Activated naive CD4-positive, alpha-beta T cell treated with anti-CD3 and anti-CD28 coated beads, Interleukin-2, amount 10 ng/mL, durations not matched to agents 7 days and 5 days (primary cell): ENCODE measurements around the gene DPP9.

ENCODE experiments used
- CTCF ChIA-PET: fragments of 350-600 bp; sonication (Branson Sonifier 250); formaldehyde crosslinking; loops from one replicate; lab custom pipeline; 2021; ENCODE audit warnings: antibody characterized with exemption; lab: Charles Lee
- DNase-seq: peaks from one replicate; pipeline ENCODE4 v3.0.0-alpha.2; 2020
- H3K27ac Mint-ChIP-seq: one replicate; pipeline ENCODE4 v1.8.0; 2021; ENCODE audit warnings: mild to moderate bottlenecking, moderate library complexity, mixed read lengths
- H3K27me3 Mint-ChIP-seq: one replicate; pipeline ENCODE4 v1.8.0; 2021; ENCODE audit warnings: mild to moderate bottlenecking, mixed read lengths
- H3K36me3 Mint-ChIP-seq: one replicate; pipeline ENCODE4 v1.8.0; 2021; ENCODE audit warnings: mixed read lengths
- H3K4me1 Mint-ChIP-seq: one replicate; pipeline ENCODE4 v1.8.0; 2021; ENCODE audit warnings: mixed read lengths
- H3K4me3 Mint-ChIP-seq: one replicate; pipeline ENCODE4 v1.8.0; 2021; ENCODE audit warnings: mild to moderate bottlenecking, moderate library complexity, mixed read lengths
- H3K9me3 Mint-ChIP-seq: one replicate; pipeline ENCODE4 v1.8.0; 2021; ENCODE audit warnings: mixed read lengths

Gene DPP9

DNA sequence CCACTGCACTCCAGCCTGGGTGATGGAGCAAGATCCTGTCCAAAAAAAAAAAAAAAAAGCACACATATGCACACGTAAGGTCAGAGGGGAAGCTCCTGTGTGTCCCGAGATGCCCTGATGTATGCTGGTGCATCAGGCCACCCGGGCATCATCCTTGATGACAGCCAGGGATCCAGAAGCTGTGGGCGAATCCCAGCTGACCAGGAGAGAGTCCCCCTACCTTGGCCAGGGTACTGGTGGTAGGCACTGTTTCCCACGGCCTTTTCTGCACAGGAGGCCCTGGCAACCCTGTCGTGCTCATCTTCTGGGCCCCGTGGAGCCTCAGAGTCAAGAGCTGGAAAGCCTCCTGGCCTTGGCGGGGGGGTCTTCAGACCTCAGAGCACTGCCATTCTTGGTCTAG lies 67.5 kb downstream of the DPP9 start:
- Mint-ChIP-seq H3K27ac (no peak overlapping the region), H3K27me3 (no peaks in the 10 kb centered on the region), H3K4me1 (no peaks in the 10 kb centered on the region), H3K9me3 (no peaks in the 10 kb centered on the region), H3K4me3 (no peak overlapping the region), H3K36me3 (peaks cover 26% of the 10 kb centered on the region)
- DNase-seq: no peak
- CTCF ChIA-PET: no interaction called here

DNA sequence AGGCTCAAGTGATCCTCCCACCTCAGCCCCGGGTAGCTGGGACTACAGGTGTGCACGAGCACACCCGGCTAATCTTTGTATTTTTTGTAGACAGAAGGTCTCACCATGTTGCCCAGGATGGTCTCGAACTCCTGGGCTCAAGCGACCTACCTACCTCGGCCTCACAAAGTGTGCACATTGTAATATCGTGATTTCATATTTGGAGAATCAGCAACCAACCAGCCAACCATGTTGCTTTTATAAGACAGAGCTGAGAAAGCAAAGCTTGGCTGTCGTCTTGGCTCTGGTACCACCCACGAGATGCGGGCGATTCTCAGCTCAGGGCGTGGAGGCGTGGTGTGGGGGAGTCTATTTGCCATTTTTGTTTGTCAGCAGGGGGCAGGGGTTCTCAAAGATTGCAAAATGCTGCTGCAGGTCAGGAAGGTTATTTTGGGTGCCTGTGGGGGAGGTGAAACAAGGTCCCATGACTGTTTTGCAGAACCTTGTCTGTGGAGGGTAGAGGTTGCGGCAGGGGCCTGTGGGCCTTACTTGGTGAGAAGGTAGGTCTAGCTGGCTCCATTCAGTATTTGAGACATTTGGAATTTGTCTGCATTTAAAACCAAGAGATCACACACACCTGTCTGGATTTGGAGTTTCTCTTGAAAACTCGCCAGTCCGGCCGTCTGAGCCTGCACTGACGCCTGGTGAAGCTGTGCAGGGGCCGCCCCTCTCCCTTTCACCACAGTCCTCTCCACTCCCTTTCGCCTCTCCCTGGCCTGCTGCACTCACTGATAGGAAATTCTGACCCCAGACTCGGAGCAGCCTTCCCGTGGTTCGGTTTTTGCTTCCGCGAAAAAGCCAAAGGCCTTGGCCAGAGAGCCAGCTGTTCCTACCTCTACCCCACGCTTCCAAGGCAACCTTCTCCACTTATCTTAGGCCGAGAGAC lies 68.9 kb downstream of the DPP9 start:
- H3K4me3 Mint-ChIP-seq: no peak overlapping the region
- no peaks in the 10 kb centered on the region for H3K4me1 Mint-ChIP-seq
- H3K9me3 Mint-ChIP-seq: no peaks in the 10 kb centered on the region
- no peak overlapping the region for H3K27ac Mint-ChIP-seq
- DNase-seq: no peak
- CTCF ChIA-PET: interaction anchor here (1.1 kb wide), 1 partner anchor 14 kb away, joined by 3 read pairs; no protein-coding TSS in a partner anchor
- H3K36me3 Mint-ChIP-seq: peaks cover 23% of the 10 kb centered on the region
- no peaks in the 10 kb centered on the region for H3K27me3 Mint-ChIP-seq

DNA sequence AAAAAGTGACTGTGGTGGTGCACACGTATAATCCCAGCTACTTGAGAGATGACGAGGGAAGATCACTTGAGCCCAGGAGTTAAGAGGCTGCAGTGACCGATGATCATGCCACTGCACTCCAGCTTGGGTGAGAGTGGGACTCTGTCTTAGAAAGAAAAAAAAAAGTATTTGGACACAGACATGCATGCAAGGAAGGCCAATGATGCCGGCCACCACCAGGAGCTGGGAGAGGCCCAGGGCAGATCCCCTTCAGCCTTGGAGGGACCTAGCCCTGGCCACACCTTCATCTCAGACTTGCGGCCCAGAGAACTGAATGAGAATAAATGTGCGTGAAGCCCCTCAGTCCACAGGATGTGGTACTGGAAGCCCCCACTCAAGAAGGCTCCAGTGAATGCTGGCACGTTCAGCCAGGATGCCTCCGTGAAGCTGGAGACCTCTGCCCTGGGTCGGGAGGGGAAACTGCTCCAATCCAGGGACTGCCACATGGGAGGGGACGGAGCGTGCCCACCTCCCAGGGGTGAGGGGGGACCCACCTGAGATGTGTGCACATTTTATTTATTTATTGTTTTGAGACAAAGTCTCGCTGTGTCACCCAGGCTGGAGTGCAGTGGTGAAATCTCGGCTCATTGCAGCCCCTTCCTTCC lies 69.7 kb downstream of the DPP9 start:
- H3K27me3 Mint-ChIP-seq: no peaks in the 10 kb centered on the region
- CTCF ChIA-PET: interaction anchor here (0.7 to 1.1 kb wide), 2 partner anchors 13 to 130 kb away, joined by 3 read pairs; no protein-coding TSS in a partner anchor
- no peak overlapping the region for H3K27ac Mint-ChIP-seq
- H3K4me3 Mint-ChIP-seq: no peak overlapping the region
- DNase-seq: no peak
- peaks cover 21% of the 10 kb centered on the region for H3K36me3 Mint-ChIP-seq
- H3K4me1 Mint-ChIP-seq: no peaks in the 10 kb centered on the region
- H3K9me3 Mint-ChIP-seq: no peaks in the 10 kb centered on the region

DNA sequence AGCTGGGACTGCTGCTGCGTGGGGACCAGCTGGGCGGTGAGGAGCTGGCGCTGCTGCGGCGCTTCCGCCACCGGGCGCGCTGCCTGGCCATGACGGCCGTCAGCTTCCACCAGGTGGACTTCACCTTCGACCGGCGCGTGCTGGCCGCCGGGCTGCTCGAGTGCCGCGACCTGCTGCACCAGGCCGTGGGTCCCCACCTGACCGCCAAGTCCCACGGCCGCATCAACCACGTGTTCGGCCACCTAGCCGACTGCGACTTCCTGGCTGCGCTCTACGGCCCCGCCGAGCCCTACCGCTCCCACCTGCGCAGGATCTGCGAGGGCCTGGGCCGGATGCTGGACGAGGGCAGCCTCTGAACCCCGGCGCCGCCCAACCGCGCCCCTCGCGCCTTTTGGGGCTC lies 71.6 kb downstream of the DPP9 start:
- Mint-ChIP-seq H3K9me3 (no peaks in the 10 kb centered on the region), H3K4me3 (no peak overlapping the region), H3K27ac (no peak overlapping the region), H3K27me3 (no peaks in the 10 kb centered on the region), H3K4me1 (no peaks in the 10 kb centered on the region), H3K36me3 (peaks cover 19% of the 10 kb centered on the region)
- CTCF ChIA-PET: interaction anchor here (2.2 kb wide), 1 partner anchor 15 kb away, joined by 7 read pairs; no protein-coding TSS in a partner anchor
- DNase-seq: no peak

DNA sequence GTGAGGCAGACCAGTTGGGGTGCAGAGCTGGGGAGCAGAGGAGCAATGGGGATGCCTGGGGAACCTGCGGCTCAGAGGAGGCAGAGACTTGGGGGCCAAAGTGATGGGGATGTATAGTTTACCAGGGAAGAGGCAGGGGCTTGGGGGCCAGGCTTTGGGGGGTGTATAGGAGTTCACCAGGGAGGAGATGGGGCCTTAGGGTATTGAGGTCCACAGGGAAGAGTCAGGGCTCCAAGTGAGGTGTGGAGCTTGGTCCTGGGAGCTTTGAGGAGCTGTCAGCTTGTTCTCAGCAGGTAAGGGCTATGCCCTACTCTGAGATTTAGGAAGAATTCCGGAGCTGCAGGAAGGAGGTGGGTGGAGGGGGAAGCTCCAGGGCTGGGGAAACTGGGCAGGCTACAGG lies 73.5 kb downstream of the DPP9 start:
- peak overlapping the region; percentile 37 for H3K27ac Mint-ChIP-seq
- no peak overlapping the region for H3K4me3 Mint-ChIP-seq
- H3K27me3 Mint-ChIP-seq: no peaks in the 10 kb centered on the region
- no peak for DNase-seq
- no peaks in the 10 kb centered on the region for H3K4me1 Mint-ChIP-seq
- peaks cover 23% of the 10 kb centered on the region for H3K36me3 Mint-ChIP-seq
- H3K9me3 Mint-ChIP-seq: no peaks in the 10 kb centered on the region
- CTCF ChIA-PET: interaction anchor here (2.2 kb wide), 1 partner anchor 13 kb away, joined by 7 read pairs; no protein-coding TSS in a partner anchor

DNA sequence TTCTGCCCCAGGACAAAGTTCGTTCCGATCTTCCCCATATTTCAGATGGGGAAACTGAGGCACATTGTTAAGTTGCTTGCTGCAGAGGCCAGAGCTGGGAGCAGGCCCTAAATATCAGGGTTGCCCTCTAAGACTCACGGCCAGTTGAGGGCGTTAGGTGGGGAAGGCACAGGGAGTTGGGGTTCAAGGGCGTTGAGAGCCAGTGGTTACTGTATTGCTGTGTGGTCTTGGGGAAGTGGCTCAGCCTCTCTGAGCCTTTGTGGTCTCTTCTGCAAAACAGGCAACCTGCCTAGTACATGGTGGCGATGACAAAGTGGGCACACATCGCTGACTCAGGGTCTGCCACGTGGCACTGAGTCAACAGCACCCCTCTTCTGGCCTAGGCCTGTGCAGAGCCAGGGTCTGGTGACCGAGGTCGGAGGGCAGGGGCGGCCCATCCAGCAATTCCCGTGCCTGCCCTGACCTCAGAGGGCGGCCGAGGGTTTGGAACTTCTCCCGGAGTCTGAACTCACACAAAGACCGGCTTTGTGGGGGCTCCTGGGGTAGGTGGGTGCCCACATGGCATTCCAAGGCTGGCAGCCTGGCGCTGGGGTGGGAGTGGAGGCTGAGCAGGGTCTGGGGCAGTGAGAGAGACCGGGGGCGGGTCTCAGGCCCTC lies 74.1 kb downstream of the DPP9 start:
- Mint-ChIP-seq H3K27me3 (no peaks in the 10 kb centered on the region), H3K27ac (peak overlapping the region; percentile 45), H3K4me3 (no peak overlapping the region), H3K36me3 (peaks cover 18% of the 10 kb centered on the region), H3K4me1 (no peaks in the 10 kb centered on the region), H3K9me3 (no peaks in the 10 kb centered on the region)
- CTCF ChIA-PET: no interaction called here
- no peak for DNase-seq

DNA sequence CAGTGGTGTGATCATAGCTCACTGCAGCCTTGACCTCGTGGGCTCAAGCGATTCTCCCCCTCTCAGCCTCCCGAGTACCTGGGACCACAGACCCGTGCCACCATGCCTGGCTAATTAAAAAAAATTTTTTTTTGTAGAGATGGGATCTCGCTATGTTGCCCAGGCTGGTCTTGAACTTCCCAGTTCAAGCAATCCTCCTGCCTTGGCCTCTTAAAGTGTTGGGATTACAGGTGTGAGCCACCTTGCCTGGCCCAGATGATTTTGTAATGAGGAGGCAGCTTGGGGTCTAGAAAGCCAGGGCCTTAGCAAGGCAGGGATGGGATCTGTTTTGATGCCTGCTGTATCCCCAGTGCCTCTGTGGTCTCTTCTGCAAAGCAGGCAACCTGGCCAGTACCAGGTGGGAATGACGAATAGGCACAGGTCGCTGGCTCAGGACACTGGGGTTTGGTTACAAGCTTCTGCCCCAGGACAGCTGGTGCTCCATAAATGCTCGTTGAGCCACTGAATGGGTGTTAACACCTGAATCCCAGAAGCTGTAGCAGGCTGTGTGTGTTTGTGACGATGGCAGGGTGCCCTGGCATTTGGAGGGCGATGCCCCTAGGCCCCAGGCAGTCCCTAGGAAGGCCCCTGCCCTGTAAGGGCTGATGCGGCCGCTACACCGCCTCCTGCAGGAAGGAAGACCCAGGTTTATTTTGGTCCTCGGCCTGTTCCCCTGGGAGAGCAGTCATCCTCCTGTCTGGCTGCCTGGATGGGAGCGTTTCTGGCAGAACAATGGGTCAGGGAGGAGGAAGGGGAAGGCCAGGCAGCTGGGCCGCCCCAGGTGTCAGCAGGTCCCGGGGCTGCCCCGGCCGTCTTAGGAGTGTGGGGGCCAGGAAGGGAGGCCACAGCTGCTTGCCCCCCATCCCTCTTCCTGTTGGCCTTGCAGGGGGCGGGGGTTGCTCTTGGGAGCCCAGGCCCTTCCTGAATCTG lies 75.7 kb downstream of the DPP9 start:
- CTCF ChIA-PET: no interaction called here
- H3K4me3 Mint-ChIP-seq: no peak overlapping the region
- no peaks in the 10 kb centered on the region for H3K27me3 Mint-ChIP-seq
- DNase-seq: no peak
- peaks cover 14% of the 10 kb centered on the region for H3K36me3 Mint-ChIP-seq
- H3K4me1 Mint-ChIP-seq: no peaks in the 10 kb centered on the region
- no peak overlapping the region for H3K27ac Mint-ChIP-seq
- no peaks in the 10 kb centered on the region for H3K9me3 Mint-ChIP-seq

DNA sequence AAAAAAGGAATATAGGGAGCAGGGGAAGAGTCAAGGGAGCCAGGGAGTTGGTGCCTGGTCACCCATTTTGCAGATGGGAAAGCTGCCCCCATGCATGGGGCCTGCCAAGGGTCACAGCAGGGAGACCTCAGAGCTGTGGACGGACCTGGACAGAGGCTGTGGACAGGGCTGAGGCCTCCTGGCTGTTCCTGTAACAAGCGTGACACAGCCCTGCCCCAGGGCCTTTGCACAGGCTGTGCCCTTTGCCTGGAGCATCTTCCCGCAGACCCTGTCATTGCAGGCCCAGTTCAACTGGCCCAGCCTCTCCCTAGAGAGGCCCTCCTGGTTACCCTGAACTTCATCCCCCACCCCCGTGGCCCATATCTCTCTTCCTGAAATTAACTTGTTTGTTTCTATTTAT lies 77.9 kb downstream of the DPP9 start:
- H3K36me3 Mint-ChIP-seq: peaks cover 19% of the 10 kb centered on the region
- CTCF ChIA-PET: no interaction called here
- H3K4me1 Mint-ChIP-seq: peaks cover 14% of the 10 kb centered on the region
- H3K27ac Mint-ChIP-seq: peak overlapping the region; percentile 21
- no peak overlapping the region for H3K4me3 Mint-ChIP-seq
- DNase-seq: no peak
- no peaks in the 10 kb centered on the region for H3K27me3 Mint-ChIP-seq
- H3K9me3 Mint-ChIP-seq: no peaks in the 10 kb centered on the region

DNA sequence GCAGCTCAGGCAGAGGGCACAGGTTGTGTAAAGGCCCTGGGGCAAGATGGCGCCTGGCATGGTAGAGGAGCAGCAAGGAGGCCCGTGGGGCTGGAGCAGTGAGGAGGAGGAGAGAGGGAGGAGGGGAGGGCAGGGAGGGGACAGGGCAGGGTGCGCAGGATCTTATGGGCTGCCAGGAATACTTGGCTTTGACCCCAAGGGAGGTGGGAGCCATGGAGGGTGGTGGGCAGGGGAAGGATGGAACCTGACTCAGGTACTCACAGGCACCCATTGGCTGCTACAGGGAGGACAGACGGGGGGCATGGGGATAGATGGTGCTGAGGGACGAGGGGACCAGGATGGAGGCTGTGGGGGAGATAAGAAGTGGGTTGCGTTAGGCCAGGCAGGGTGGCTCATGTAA lies 81.0 kb downstream of the DPP9 start:
- CTCF ChIA-PET: no interaction called here
- H3K9me3 Mint-ChIP-seq: no peaks in the 10 kb centered on the region
- peak overlapping the region; percentile 79 for H3K27ac Mint-ChIP-seq
- no peak overlapping the region for H3K4me3 Mint-ChIP-seq
- DNase-seq: no peak
- peaks cover 31% of the 10 kb centered on the region for H3K4me1 Mint-ChIP-seq
- peaks cover 15% of the 10 kb centered on the region for H3K36me3 Mint-ChIP-seq
- no peaks in the 10 kb centered on the region for H3K27me3 Mint-ChIP-seq

DNA sequence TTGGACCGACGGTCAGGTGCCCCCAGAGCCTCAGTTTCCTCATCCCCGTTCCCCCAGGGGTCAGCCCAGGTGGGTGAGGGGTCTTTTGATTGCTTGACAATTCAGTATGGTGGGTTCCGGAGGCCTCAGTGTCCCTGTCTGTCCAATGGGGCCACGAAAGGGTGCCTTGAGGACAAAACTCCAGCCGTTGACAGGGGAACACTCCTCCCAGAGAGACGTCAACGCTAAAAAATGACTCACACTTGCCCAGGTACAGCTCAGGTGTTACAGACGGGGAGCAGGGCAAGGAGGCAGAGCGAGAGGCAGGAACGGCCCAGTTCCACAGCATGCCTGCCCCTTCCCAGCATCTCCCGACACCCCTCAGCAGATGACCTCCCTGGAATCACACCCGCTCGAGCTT lies 82.5 kb downstream of the DPP9 start:
- Mint-ChIP-seq H3K27me3 (no peaks in the 10 kb centered on the region), H3K27ac (no peak overlapping the region), H3K9me3 (no peaks in the 10 kb centered on the region), H3K36me3 (peaks cover 11% of the 10 kb centered on the region), H3K4me1 (peaks cover 41% of the 10 kb centered on the region), H3K4me3 (peak overlapping the region; percentile 33)
- DNase-seq: no peak
- CTCF ChIA-PET: interaction anchor here (0.6 to 1.5 kb wide), 2 partner anchors 14 to 75 kb away, joined by 3 read pairs; no protein-coding TSS in a partner anchor

DNA sequence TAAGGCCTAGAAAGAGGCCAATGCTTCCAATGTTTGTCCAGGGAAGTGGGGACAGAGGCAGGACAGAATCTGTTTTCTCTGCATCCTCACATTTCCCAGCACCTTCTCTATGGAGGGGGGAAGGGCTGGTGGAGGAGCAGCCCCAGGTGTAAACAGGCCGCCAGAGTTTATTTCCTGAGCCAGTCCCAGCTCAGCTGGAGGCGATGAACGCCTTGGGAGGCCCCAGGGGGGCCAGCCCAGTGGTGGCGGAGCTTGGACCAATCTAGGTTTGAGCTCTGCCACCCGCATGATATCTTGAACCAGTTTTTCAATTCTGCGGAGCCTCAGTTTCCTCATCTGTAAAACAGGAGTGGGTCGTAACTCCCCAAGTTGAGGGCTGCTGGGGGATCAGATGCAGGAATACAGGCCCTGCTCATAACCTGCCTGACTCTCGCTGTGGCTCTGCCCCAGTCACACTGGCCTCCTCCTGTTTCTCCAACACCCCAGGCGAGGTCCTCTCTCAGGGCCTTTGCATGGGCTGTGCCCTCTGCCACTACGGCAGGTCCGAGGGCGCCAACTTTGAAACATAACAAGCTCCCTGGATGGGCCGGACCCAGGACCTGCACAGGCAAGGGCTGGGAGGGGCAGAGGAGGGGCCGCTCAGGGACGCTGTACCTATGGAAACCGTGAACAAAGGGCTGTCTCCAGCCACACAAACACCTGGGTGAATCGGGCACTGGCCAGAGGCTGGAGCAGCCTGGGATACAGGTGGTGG lies 83.2 kb downstream of the DPP9 start:
- no peak for DNase-seq
- Mint-ChIP-seq H3K4me1 (peaks cover 43% of the 10 kb centered on the region), H3K9me3 (no peaks in the 10 kb centered on the region), H3K27me3 (peaks cover 4% of the 10 kb centered on the region), H3K27ac (peak overlapping the region; percentile 82), H3K36me3 (peaks cover 7% of the 10 kb centered on the region), H3K4me3 (peak overlapping the region; percentile 98)
- CTCF ChIA-PET: interaction anchor here (0.6 to 1.5 kb wide), 2 partner anchors 14 to 74 kb away, joined by 3 read pairs; no protein-coding TSS in a partner anchor

DNA sequence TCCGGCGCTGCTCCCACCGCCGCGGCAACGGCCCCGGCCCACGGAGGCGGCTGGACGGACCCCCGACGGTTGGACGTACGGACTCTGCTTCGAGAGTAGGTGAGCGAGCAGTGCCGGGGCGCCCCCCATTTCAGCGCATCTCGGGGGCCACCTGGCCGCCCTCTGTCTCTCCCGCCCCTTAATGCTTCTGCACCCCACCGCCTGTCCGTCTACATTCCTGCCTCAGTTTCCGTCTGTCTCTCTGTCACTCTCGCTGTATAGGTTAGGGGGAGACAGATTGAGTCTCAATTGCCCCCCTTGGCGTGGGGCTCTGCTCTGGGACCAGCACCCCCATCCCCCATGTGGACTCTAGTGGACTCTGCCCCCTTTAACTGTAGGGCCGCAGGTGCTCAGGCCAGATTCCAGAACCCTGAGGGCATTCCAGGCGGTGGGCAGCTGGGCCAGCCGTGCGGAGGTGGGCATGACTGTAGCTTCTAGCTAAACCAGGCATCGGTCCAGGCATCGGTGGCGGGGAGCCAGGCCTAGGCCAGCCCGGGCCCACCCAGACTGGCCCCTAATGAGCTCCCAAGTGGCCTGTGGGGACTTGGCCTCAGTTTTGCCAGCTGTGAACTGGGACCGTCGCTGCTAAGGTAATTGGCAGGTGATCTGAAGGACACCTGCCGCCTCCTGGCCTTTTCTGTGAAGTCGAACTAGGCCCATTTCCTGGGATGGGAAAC lies 84.0 kb downstream of the DPP9 start:
- H3K9me3 Mint-ChIP-seq: no peaks in the 10 kb centered on the region
- peak overlapping the region; percentile 82 for H3K27ac Mint-ChIP-seq
- H3K36me3 Mint-ChIP-seq: peaks cover 6% of the 10 kb centered on the region
- peak overlapping the region; percentile 98 for H3K4me3 Mint-ChIP-seq
- peaks cover 45% of the 10 kb centered on the region for H3K4me1 Mint-ChIP-seq
- H3K27me3 Mint-ChIP-seq: peaks cover 7% of the 10 kb centered on the region
- CTCF ChIA-PET: interaction anchor here (1.5 kb wide), 1 partner anchor 15 kb away, joined by 3 read pairs; no protein-coding TSS in a partner anchor
- DNase-seq: no peak
